COLO829 (cell line): ENCODE measurements around the gene NUDT21.
"Not testable (repeated sequence)": the region's sequence is repeated elsewhere in the genome, so short reads cannot be mapped to it uniquely, and the experiment has no call there.

Experiments used
- DNase-seq: peaks from one replicate; pipeline ENCODE4 v3.0.0; 2012; ENCODE audit warnings: low spot score

The NUDT21 gene

DNA sequence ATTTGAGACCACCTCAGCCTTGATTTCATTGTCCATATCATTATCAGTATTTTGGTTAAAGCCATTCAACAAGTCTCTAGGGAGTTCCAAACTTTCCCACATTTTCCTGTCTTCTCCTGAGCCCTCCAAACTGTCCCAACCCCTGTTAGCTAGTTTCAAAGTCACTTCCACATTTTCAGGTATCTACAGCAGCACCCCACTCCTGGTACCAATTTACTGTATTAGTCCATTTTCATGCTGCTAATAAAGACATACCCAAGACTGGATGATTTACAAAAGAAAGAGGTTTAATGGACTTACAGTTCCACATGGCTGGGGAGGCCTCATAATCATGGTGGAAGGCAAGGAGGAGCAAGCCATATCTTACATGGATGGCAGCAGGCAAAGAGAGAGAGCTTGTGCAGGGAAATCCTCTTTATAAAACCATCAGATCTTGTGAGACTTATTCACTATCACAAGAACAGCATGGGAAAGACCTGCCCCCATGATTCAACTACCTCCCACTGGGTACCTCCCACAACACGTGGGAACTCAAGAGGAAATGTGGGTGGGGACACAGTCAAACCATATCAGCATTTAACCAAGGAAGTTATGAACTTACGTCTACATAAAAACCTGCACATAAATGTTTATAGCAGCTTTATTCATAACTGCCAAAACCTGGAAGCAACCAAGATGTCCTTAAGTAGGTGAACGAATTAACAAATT is 70.2 kb downstream of the NUDT21 start:
- not testable (repeated sequence) for DNase-seq
